ENCODE data around the gene RBMS1.

The RBMS1 gene

GRCh38 chr2:160354677-160355076, 138.9 kb downstream of the RBMS1 start:
- no peak for DNase-seq

GRCh38 chr2:160353813-160354212, 139.8 kb downstream of the RBMS1 start:
- DNase-seq = no peak

GRCh38 chr2:160353166-160353565, 140.4 kb downstream of the RBMS1 start:
- DNase-seq = no peak

- no peak for DNase-seq
Observed at GRCh38 chr2:160352500-160352899, 141.1 kb downstream of the RBMS1 start.

- DNase-seq = no peak
Observed at GRCh38 chr2:160351956-160352355, 141.7 kb downstream of the RBMS1 start.

- no peak for DNase-seq
Observed at GRCh38 chr2:160349306-160349705, 144.3 kb downstream of the RBMS1 start.

GRCh38 chr2:160347269-160347863, 146.2 kb downstream of the RBMS1 start:
- DNase-seq = no peak

GRCh38 chr2:160345071-160345764, 148.4 kb downstream of the RBMS1 start:
- no peak for DNase-seq

- no peak for DNase-seq
Observed at GRCh38 chr2:160343404-160343803, 150.2 kb downstream of the RBMS1 start.

GRCh38 chr2:160339726-160340125, 153.9 kb downstream of the RBMS1 start:
- no peak for DNase-seq

- no peak for DNase-seq
Observed at GRCh38 chr2:160338901-160339685, 154.5 kb downstream of the RBMS1 start.

- no peak for DNase-seq
Observed at GRCh38 chr2:160337728-160338127, 155.9 kb downstream of the RBMS1 start.

- DNase-seq = no peak
Observed at GRCh38 chr2:160336635-160337034, 157.0 kb downstream of the RBMS1 start.

- DNase-seq = no peak
Observed at GRCh38 chr2:160336105-160336504, 157.5 kb downstream of the RBMS1 start.

- DNase-seq = no peak
Observed at GRCh38 chr2:160335441-160335840, 158.2 kb downstream of the RBMS1 start.

GRCh38 chr2:160334028-160334741, 159.4 kb downstream of the RBMS1 start:
- DNase-seq = peak; percentile 52

- no peak for DNase-seq
Observed at GRCh38 chr2:160333324-160334027, 160.1 kb downstream of the RBMS1 start.

GRCh38 chr2:160332318-160332717, 161.3 kb downstream of the RBMS1 start:
- DNase-seq = peak; percentile 11

- DNase-seq = no peak
Observed at GRCh38 chr2:160331258-160332025, 162.2 kb downstream of the RBMS1 start.

GRCh38 chr2:160328811-160329527, 164.6 kb downstream of the RBMS1 start:
- no peak for DNase-seq

- DNase-seq = no peak
Observed at GRCh38 chr2:160326786-160327185, 166.8 kb downstream of the RBMS1 start.
